SK-N-MC (cell line): ENCODE results near the gene PDZRN4.
"Not testable (repeated sequence)": the region's sequence is repeated elsewhere in the genome, so short reads cannot be mapped to it uniquely, and the experiment has no call there.

Experiments
- DNase-seq: peaks from one replicate; pipeline ENCODE4 v3.0.0-alpha.2; 2011; ENCODE audit warnings: low read depth, low spot score
- H3K27ac ChIP-seq: fragments of 200-600 bp; sonication (generic); 2 replicates; pipeline ENCODE4 v1.5.1; 2016; ENCODE audit warnings: mixed run types
- H3K36me3 ChIP-seq: fragments of 200-600 bp; sonication (generic); 2 replicates; pipeline ENCODE4 v1.6.1; 2017; ENCODE audit warnings: antibody characterized with exemption, low read length, mixed read lengths; ENCODE audit not compliant: insufficient read depth
- H3K4me3 ChIP-seq: fragments of 200-600 bp; sonication (generic); 2 replicates; pipeline ENCODE4 v1.5.1; 2016
- H3K9ac ChIP-seq: fragments of 200-600 bp; sonication (generic); 2 replicates; pipeline ENCODE4 v1.8.0; 2017; ENCODE audit warnings: mixed run types, mixed read lengths; ENCODE audit not compliant: insufficient read length
- H3K9me3 ChIP-seq: fragments of 200-600 bp; sonication (generic); 2 replicates; pipeline ENCODE4 v1.6.1; 2017; ENCODE audit warnings: low read depth, mild to moderate bottlenecking, antibody characterized with exemption, low read length, moderate library complexity, mixed read lengths
- EZH2 ChIP-seq: fragments of 200-600 bp; sonication (generic); IDR thresholded peaks from one replicate; pipeline ENCODE4 v1.6.1; 2017; ENCODE audit warnings: antibody characterized with exemption
- FOXP2 ChIP-seq: optimal IDR thresholded peaks from 2 replicates; pipeline ENCODE3; 2011; ENCODE audit warnings: mild to moderate bottlenecking, moderate library complexity; ENCODE audit not compliant: insufficient read depth; ENCODE audit errors: extremely low read length, control extremely low read depth
- POLR2AphosphoS5 ChIP-seq: IDR thresholded peaks from 2 replicates; pipeline ENCODE4 v1.6.1; 2012; ENCODE audit warnings: mild to moderate bottlenecking, low read depth, low read length, borderline replicate concordance

The PDZRN4 gene

GRCh38 chr12:41537522-41537921 is 349.4 kb downstream of the PDZRN4 start:
- Histone ChIP-seq H3K9me3 (no peaks in the 10 kb centered on the region), H3K4me3 (no peak overlapping the region), H3K9ac (no peak overlapping the region), H3K27ac (no peak overlapping the region), H3K36me3 (no peaks in the 10 kb centered on the region)
- no peak for TF ChIP-seq EZH2
- TF ChIP-seq FOXP2: no peak
- TF ChIP-seq POLR2AphosphoS5: no peak
- no peak for DNase-seq

GRCh38 chr12:41545761-41546160 is 357.6 kb downstream of the PDZRN4 start:
- Histone ChIP-seq H3K36me3 (no peaks in the 10 kb centered on the region), H3K4me3 (no peak overlapping the region), H3K9ac (no peak overlapping the region), H3K27ac (no peak overlapping the region), H3K9me3 (no peaks in the 10 kb centered on the region)
- DNase-seq: no peak
- TF ChIP-seq POLR2AphosphoS5: no peak
- no peak for TF ChIP-seq FOXP2
- no peak for TF ChIP-seq EZH2

- H3K9me3 ChIP-seq, H3K9ac ChIP-seq, H3K4me3 ChIP-seq, H3K27ac ChIP-seq, H3K36me3 ChIP-seq, DNase-seq: not testable (repeated sequence)
These were observed 359.0 kb downstream of the PDZRN4 start for GRCh38 chr12:41547071-41547470.

- no peak overlapping the region for H3K27ac ChIP-seq
- DNase-seq: no peak
- H3K4me3 ChIP-seq: no peak overlapping the region
- no peaks in the 10 kb centered on the region for H3K36me3 ChIP-seq
- H3K9ac ChIP-seq: no peak overlapping the region
- TF ChIP-seq EZH2 (no peak), POLR2AphosphoS5 (no peak), FOXP2 (no peak)
- H3K9me3 ChIP-seq: no peaks in the 10 kb centered on the region
These were observed 360.8 kb downstream of the PDZRN4 start for GRCh38 chr12:41548926-41549325.

- no peak overlapping the region for H3K27ac ChIP-seq
- H3K36me3 ChIP-seq: no peaks in the 10 kb centered on the region
- no peak overlapping the region for H3K4me3 ChIP-seq
- DNase-seq: no peak
- H3K9me3 ChIP-seq: no peaks in the 10 kb centered on the region
- TF ChIP-seq POLR2AphosphoS5 (no peak), FOXP2 (no peak), EZH2 (no peak)
- no peak overlapping the region for H3K9ac ChIP-seq
These were observed 364.5 kb downstream of the PDZRN4 start for GRCh38 chr12:41552588-41552987.

- Histone ChIP-seq H3K9me3 (no peaks in the 10 kb centered on the region), H3K27ac (no peak overlapping the region), H3K9ac (no peak overlapping the region), H3K4me3 (no peak overlapping the region), H3K36me3 (no peaks in the 10 kb centered on the region)
- DNase-seq: no peak
- TF ChIP-seq FOXP2 (no peak), POLR2AphosphoS5 (no peak), EZH2 (no peak)
These were observed 368.1 kb downstream of the PDZRN4 start for GRCh38 chr12:41556176-41556575.

GRCh38 chr12:41557344-41557743 is 369.2 kb downstream of the PDZRN4 start:
- no peak for TF ChIP-seq EZH2
- TF ChIP-seq FOXP2: no peak
- no peak for TF ChIP-seq POLR2AphosphoS5
- Histone ChIP-seq H3K9ac (no peak overlapping the region), H3K36me3 (no peaks in the 10 kb centered on the region)

GRCh38 chr12:41558671-41559070 is 370.6 kb downstream of the PDZRN4 start:
- Histone ChIP-seq H3K9ac (no peak overlapping the region), H3K9me3 (no peaks in the 10 kb centered on the region), H3K4me3 (no peak overlapping the region), H3K36me3 (no peaks in the 10 kb centered on the region), H3K27ac (no peak overlapping the region)
- DNase-seq: no peak
- TF ChIP-seq EZH2: no peak
- TF ChIP-seq POLR2AphosphoS5: no peak
- TF ChIP-seq FOXP2: no peak

More at GRCh38 chr12:41557344-41557743, 369.2 kb downstream of the PDZRN4 start:
- Histone ChIP-seq H3K4me3 (no peak overlapping the region), H3K27ac (no peak overlapping the region), H3K9me3 (no peaks in the 10 kb centered on the region)
- no peak for DNase-seq

- Histone ChIP-seq H3K4me3 (no peak overlapping the region), H3K9ac (no peak overlapping the region), H3K27ac (no peak overlapping the region), H3K36me3 (no peaks in the 10 kb centered on the region), H3K9me3 (no peaks in the 10 kb centered on the region)
- DNase-seq: no peak
- no peak for TF ChIP-seq EZH2
- no peak for TF ChIP-seq POLR2AphosphoS5
- TF ChIP-seq FOXP2: no peak
These were observed 374.9 kb downstream of the PDZRN4 start for GRCh38 chr12:41563051-41563450.
